Kidney (tissue), 14 donors: ENCODE results near the gene GRIK1. TPM values are rescaled to one million over a fixed set of nuclear protein-coding genes. Genes with fewer than 3 reads are reported as not detected.

Experiments
- DNase-seq, 5 donors: peaks; one replicate each; pipeline ENCODE4 v3.0.0-alpha.2; 2013 to 2020
- FAIRE-seq: peaks from 2 replicates; lab custom pipeline; 2012; peaks lifted over from hg19 to GRCh38; lab: Jason Lieb, UNC
- H3K27ac ChIP-seq, 2 donors: one replicate each; pipeline ENCODE4 v1.7.0; 2013; ENCODE audit warnings: low read depth in 2 of 2, low read length in 2 of 2, inconsistent platforms in 1 of 2
- H3K27me3 ChIP-seq: one replicate; pipeline ENCODE4 v1.7.1; 2013; ENCODE audit warnings: low read length, inconsistent platforms; ENCODE audit not compliant: control insufficient read depth, insufficient read depth
- H3K36me3 ChIP-seq, 3 donors: one replicate each; pipeline versions ENCODE4 v1.7.0 to v1.7.1; 2013; ENCODE audit warnings: low read length in 3 of 3, control low read depth in 1 of 3, inconsistent platforms in 1 of 3; ENCODE audit not compliant: insufficient read depth in 3 of 3, control insufficient read depth in 2 of 3
- H3K4me1 ChIP-seq, 3 donors: one replicate each; pipeline versions ENCODE4 v1.7.0 to v1.7.1; 2013; ENCODE audit warnings: low read length in 3 of 3, inconsistent platforms in 1 of 3, low read depth in 1 of 3; ENCODE audit not compliant: control insufficient read depth in 2 of 3, insufficient read depth in 2 of 3
- H3K4me3 ChIP-seq, 3 donors: one replicate each; pipeline versions ENCODE4 v1.7.0 to v1.8.1; 2013; ENCODE audit warnings: low read length in 3 of 3, control low read depth in 1 of 3, inconsistent platforms in 1 of 3
- H3K9ac ChIP-seq, 3 donors: one replicate each; pipeline versions ENCODE4 v1.7.0 to v1.7.1; 2013; ENCODE audit warnings: low read length in 3 of 3, control low read depth in 1 of 3, inconsistent platforms in 1 of 3
- H3K9me3 ChIP-seq, 3 donors: one replicate each; pipeline versions ENCODE4 v1.7.0 to v1.7.1; 2013; ENCODE audit warnings: low read length in 3 of 3, control low read depth in 1 of 3, inconsistent platforms in 1 of 3; ENCODE audit not compliant: control insufficient read depth in 2 of 3, insufficient read depth in 1 of 3
- CTCF ChIP-seq: IDR thresholded peaks from 3 replicates; pipeline ENCODE4 v1.5.1; 2012; ENCODE audit warnings: mild to moderate bottlenecking, moderate library complexity, borderline replicate concordance; ENCODE audit not compliant: insufficient read depth; ENCODE audit errors: extremely low read depth
- intact Hi-C: fragments of 100-400 bp; cut with DNase I; formaldehyde crosslinking; loops from one replicate; pipeline ENCODE4 v1.11.1; 2022
- polyA plus RNA-seq: library from polyadenylated mRNA; stranded (reverse); fragments of 350-450 nt; fragmentation: Illumina TruSeq; extraction: RNeasy Lipid Tissue Mini Kit (QIAGEN cat#74804); gene quantifications from one replicate; pipeline ENCODE4 v1.2.3, GENCODE V29; 2014; ENCODE audit warnings: low read depth, low replicate concordance; ENCODE audit not compliant: insufficient read depth
- total RNA-seq: library from RNA; stranded (reverse); fragmentation: NEBNext Ultra II Directional; extraction: Animal tissue kit (Norgen Biotek cat#: 25700); gene quantifications from one replicate; pipeline ENCODE4 v1.2.1, GENCODE V29; 2021
- donor health status: control.
- donor health status: control.
- donor health status: control.
- donor health status: control.
- donor health status: control.
- donor health status: DM: yes; HTN: yes; CAD: no.
- donor health status: Normal renal cell carcinoma (clear cell type).

GRIK1 gene
- total and polyA plus RNA-seq, 2 donors from 2014 or later, result not detected

- DNase-seq, result no peak
- no peak for TF ChIP-seq CTCF
- Histone ChIP-seq H3K36me3 (no peaks in the 10 kb centered on the region), H3K4me1 (no peaks in the 10 kb centered on the region), H3K9ac (no peak overlapping the region), H3K27ac (no peak overlapping the region), H3K9me3 (no peaks in the 10 kb centered on the region), H3K27me3 (no peaks in the 10 kb centered on the region), H3K4me3 (no peak overlapping the region)
- intact Hi-C loops, result no loop called here
- no peak for FAIRE-seq
Observed at GRCh38 chr21:29979043-29979442, 39.2 kb upstream of the GRIK1 start.

- no peak for TF ChIP-seq CTCF
- intact Hi-C loops, result no loop called here
- FAIRE-seq, result no peak
- Histone ChIP-seq H3K36me3 (no peaks in the 10 kb centered on the region), H3K4me3 (no peak overlapping the region), H3K27ac (no peak overlapping the region), H3K9ac (no peak overlapping the region), H3K27me3 (no peaks in the 10 kb centered on the region), H3K9me3 (no peaks in the 10 kb centered on the region), H3K4me1 (no peaks in the 10 kb centered on the region)
- no peak for DNase-seq
Observed at GRCh38 chr21:29975776-29976175, 36.0 kb upstream of the GRIK1 start.

- no peak for TF ChIP-seq CTCF
- H3K27ac ChIP-seq, result no peak overlapping the region
- FAIRE-seq, result no peak
Observed at GRCh38 chr21:29973258-29973657, 33.5 kb upstream of the GRIK1 start.

More at GRCh38 chr21:29973258-29973657, 33.5 kb upstream of the GRIK1 start:
- no peak for DNase-seq
- Histone ChIP-seq H3K9me3 (no peaks in the 10 kb centered on the region), H3K27me3 (no peaks in the 10 kb centered on the region), H3K36me3 (no peaks in the 10 kb centered on the region), H3K9ac (no peak overlapping the region), H3K4me1 (no peaks in the 10 kb centered on the region), H3K4me3 (no peak overlapping the region)
- intact Hi-C loops, result no loop called here
